Embryonic facial prominence (tissue), 1 donor: Measurements from ENCODE around the gene TSPAN1.

Experiments
- DNase-seq: peaks from one replicate; pipeline ENCODE4 v3.0.0-alpha.2; 2016; ENCODE audit errors: extremely low spot score

Gene TSPAN1, protein sequence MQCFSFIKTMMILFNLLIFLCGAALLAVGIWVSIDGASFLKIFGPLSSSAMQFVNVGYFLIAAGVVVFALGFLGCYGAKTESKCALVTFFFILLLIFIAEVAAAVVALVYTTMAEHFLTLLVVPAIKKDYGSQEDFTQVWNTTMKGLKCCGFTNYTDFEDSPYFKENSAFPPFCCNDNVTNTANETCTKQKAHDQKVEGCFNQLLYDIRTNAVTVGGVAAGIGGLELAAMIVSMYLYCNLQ

DNA sequence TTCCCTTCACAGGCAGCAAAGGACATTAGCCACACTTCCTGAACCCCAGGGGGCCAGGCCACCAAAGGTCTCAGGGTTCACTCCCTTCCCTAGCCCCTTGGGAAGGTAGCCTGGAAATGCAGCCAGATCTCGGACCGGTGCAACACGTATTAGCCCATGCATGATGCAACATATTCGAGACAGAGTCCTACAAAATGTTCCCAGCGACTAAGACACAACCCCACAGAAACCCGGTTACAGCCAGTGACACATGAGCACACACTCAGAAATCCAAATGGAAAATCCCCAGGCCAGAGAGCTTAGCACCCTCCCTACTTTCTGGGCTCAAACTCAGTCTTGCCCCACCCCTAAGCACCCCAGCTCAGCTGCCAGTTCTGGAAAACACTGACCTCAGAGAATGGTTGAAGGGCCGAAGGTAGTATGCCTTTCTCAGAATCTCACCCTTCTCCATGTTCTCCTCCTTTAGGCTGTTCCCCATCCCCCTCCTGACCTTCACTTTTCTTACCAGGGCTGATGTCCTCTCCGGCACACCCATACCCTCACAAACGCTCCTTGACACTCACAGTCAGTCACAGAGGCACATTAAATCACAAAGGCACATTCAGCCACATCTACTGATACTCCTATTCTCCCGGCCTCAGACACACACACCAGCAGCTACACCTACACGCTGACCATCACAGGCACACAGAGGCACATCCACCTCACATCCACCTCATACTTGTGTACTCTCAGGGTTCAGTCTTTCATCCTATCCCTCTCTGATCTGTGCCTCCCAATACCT, at the start of gene TSPAN1:
Gene TSPAN1 (plus strand): TSS at position 640 of the 784 bp plus-strand sequence. CDS start 6,021 bp downstream, outside the sequence.
- DNase-seq, result no peak

DNA sequence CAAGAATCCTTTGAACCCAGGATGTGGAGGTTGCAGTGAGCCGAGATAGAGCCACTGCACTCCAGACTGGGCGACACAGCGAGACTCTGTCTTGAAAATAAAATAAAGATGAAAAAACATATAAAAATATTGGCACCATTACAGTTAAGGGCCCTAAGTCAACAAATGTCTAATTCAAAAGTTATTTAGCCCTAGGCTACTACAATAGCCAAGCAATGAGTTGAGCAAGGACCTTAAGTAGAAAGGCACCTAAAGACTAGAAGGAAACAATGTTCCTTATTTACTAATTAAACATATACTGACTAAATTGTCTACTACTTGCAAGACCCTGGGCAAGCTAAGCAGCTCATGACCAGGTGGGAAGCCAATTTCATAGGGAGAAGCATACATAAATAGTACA, 46.5 kb upstream of the TSPAN1 start:
- no peak for DNase-seq

DNA sequence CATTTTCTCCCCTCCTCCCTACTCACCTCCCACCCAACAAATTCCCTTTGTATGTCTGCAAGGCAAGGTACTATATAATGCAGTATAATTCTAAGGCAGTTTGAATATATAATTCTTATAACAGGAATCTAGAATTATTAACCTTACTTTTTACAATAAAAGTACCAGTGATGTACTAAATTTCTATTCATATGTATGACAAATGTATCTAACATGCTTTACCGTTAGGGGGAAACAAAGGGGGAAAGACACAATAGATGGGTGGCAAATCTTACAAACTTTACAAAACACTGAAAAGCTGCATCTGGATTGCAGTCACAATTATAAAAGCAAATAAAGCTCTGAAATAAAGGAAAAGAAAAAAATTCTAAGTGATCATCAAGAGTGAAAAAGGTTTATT, 44.8 kb upstream of the TSPAN1 start:
- no peak for DNase-seq

DNA sequence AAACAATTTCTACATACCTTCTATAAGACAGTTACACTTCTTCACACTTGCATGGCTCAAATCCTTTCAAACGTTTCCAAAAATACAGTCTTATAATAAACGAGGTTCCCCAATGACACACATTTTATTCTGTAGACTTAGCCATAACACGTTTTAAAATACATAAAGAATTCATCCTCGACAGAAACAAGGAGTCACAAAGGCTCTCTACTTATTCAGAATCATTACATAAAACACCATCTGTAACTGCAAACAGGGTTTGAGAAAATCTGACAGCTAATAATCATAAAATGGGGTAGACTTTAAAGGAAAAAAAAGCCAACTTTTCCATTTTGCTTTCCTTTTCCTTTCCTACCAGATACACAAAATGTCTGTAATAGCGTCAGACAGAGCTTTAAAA, 44.3 kb upstream of the TSPAN1 start:
- DNase-seq, result no peak

DNA sequence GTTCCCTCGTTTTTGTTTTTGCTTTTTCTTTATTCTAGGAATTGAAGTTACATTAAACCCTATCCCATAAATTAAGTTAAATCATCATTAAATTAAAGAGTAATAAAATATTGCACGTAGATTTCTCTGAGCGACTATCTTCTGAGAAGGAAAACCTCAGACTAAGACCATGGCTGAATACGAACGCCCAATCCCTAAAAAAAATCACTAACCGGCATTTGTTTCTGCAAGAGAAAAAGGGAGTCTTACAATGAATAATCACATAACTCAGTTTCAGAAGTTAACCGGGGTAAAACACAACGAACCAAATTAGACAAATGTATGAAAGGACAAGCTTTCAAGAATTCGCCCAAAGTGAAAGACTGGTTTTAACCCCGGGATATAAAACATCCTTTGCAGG, 43.8 kb upstream of the TSPAN1 start:
- DNase-seq, result no peak

DNA sequence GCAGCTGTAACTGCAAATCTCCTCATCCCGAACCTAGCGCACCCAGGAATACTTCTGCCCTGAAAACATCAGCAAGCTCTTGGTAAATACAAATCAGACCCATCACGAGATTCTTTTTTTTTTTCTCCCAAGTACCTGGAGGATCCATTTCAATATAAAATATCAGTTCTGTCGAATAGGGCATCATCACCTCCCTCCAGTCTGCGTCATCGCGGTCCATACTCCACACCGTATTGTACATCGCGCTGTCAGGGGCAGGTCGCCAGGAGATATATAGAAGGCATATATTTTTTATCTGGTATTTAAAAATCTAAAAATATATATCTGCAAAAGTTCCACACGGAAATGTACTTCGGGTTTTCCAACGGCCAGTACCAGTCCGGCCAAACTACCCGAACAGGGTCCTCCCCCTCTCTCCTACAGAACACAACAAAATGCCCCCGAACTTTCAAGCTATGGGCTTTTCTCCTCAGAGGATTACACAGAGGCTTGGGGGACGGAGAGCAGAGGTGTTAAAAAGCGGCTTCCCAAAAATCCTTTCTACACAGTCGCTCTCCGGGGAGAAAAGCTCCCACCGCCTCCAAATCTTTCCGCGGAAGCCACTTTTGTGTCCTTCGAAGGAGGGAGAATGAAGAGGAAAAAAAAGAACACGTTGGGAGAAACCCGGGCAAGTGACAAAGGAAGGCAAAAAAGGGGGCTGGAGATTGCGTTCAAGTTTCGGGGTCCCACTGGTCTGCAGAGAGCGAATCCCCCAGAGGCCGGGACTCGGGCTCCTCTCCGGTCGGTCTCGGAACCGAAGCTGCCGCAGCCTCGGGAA, 43.0 kb upstream of the TSPAN1 start:
- no peak for DNase-seq

DNA sequence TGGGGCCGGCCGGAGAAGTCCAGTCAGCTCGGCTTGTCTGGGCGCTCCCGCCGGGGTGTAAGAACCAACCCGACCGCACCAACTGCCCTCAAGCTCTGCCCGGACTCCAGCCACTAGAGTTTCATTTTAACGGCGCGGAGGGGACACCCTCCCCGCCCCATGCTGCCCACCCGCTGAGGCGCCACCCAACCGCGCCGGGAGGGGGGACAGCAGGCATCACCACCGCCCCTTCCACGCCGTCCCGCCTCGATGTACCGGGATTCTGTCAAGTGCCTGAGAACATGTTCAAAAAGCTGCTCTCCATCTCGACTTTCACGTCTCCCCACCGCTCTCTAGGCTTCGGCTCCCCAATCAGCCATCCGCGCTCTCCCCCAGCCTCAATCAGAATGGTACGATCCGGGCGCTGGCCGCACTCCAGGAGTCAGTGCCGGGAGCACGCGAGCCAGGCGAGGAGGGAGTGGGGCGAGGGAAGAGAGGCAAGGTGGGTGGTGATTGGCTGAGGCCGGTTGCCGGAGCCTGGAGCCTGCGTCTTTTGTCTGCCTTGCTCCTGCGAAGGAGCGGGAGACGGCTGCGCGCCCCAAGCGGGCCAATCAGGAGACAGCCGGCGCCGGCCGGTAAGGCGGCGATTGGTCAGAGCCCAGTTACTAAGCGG, 42.2 kb upstream of the TSPAN1 start, which contains the start of gene PIK3R3:
Gene PIK3R3 (minus strand): TSS at position 101 of the 652 bp plus-strand sequence. CDS start 677 bp downstream, outside the sequence.
- peak; percentile 99 for DNase-seq

DNA sequence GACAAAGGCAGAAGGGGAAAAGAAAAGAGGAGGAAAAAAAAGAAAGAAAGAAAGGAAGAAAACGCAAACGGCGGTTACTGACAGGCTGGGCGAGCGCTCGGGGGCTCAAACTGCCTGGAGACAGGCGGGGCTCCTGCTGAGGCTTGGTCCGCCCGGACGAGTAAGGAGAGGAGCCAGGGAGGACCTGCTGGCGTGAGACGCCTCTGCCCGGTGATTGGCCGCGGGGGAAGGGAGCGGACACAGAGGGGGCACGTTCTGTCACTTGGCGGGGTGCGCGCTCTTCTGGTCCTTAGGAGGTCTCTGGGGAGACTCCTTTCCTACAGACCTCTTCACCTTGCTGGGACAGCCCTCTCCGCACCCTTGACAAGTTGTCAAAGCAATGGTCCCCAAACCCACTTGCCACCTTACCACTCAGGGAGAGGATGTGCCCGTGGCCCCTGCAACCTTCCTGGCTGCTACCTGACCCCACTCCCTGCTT, 41.7 kb upstream of the TSPAN1 start:
- DNase-seq, result no peak

DNA sequence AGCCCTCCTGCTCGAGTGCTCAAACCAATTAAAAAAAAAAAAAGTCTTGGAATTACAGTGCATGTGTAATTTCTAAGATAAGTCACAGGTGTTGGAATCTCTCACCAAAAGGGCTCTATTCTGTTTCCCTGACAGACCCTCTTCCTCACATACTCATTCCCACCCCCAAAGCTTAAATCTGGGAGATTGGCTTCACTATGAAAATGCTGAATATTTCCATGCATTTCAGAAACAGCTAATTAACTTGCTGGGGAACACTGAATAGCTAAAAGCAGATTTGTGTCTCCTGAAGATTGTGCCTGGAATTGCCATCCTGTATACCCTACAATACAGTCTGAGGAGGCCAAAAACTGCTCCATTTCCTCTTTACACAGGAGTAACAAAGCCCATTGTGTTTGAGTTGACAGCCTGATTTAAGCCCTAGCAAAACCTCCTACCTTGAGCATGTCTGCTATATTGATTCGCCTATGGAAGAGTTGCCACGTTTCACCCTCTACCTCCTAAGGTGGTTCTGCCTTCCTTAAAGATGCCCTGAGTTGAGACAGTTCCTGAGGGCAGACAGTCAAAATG, 41.0 kb upstream of the TSPAN1 start:
- DNase-seq, result no peak

DNA sequence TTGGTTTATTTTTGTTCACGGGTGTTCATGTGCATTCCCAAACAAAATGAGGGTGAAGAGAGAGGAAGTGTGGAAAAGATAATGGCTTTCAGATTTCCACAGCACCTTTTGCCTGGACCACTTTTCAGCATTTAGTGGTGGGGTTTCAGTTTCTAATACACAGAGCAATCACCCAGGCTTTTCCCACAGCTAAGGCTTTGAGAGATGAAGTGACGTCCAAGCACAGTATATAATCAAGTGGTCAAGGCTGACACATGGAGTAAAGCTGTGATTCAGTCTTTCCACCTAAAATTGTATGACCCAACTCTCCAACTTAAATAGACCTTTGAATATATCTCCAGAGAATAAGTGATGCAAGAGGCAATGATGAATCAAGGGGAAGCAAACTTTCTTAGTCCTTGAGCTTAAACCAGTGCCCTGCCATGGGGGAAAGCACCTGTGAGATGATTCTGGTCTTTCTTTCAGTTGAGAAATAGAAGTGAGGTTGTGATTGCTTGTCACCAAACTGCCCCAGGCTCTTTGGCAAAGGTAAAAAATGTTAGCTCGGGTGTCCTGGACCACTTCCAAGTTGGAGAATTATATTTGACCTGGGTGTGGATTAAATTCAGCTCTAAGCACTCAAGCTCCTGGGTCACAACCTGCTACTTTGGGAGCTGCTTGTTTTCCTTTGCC, 40.1 kb upstream of the TSPAN1 start:
- DNase-seq, result no peak

DNA sequence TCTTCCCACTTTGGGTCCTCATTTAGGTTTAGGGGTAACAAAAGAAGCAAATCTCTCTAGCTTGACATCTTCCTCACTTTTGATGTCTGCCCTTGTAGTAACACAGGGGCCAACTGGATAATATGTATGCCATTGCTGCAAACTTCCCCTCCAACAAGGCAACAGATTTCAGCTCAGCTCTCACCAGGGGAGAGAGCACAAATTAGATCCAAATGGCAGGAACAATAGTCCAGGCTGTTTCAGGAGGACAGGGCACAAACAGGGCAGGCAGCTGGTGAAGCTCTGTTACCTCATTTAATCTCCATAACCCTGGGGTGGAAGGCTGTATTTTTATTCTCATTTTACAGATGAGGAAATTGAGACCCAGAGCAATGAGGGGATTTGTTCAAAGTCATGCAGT, 38.2 kb upstream of the TSPAN1 start:
- DNase-seq, result no peak

DNA sequence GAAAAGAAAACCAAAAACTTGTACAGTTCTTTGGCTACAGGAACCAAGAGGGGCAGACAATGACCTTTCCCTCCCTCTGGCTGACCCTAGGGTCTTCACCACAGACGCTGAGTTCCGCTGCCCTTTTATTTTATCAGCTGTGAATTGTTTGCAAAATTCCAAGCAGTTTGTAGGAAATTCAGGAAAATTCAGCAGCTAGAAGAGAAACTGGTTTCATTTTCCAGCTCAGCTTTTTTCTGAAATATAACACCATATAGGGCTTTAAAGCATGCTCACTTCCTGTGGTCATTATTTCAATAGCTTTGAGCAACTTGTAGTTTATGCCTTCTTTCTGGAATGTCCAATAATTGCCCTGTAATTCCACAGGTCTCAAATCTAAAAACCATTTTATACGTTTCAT, 37.0 kb upstream of the TSPAN1 start:
- DNase-seq, result no peak

DNA sequence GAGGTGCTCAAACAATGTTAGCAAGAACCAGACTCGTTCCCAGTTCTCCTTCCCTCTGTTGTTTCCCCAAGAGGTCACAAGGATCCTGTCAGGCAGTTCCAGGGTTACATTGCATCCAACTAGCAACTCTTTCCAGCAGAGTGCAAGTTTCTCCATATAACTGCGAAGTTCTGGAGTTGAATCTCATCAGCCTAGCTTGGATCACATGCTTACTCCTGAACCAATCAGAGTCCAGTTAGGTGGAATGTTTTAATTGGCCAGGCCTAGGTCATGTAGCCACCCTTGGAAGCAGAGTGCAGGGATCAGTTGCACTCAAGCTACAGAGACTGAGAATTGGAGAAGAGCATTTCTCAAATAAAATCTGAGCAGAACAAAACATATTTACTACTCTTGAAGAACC, 26.6 kb upstream of the TSPAN1 start:
- no peak for DNase-seq

DNA sequence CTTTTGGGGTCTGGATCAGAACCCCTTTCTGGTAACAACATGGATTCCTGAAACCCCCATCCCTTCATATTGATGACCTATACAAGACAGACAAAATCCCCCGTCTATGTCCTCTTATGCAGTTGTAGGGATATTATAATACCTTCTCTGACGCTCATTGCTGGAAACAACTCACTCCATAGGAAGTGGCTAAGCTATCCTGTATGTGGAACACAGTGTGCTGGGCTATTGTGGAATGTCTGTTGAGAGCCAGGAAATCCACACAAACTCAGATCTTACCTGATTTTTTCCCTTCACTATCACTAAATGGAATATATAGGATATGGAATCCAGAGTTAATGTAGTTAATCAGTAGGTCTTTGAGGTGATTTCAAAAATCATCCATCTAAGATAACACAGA, 24.8 kb upstream of the TSPAN1 start:
- DNase-seq, result no peak

DNA sequence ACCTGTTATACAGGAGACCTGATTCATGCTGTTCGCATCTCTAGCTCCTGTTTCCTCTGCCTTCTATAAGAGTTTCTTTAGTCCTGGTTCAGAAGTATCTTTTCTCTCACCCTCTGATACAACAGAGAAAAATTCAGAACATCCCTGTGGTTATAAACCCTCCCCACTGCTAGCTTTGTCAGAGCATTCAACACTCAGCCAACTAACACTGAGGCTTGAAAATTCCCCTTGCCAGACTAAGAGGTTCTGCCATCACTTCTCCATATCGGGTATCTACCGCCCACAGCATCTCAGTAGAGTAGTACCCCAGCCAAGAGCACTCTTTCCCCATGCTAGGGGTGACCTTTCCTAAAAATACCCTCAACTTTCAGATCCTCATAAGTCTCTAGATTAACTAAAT, 22.9 kb upstream of the TSPAN1 start:
- no peak for DNase-seq

DNA sequence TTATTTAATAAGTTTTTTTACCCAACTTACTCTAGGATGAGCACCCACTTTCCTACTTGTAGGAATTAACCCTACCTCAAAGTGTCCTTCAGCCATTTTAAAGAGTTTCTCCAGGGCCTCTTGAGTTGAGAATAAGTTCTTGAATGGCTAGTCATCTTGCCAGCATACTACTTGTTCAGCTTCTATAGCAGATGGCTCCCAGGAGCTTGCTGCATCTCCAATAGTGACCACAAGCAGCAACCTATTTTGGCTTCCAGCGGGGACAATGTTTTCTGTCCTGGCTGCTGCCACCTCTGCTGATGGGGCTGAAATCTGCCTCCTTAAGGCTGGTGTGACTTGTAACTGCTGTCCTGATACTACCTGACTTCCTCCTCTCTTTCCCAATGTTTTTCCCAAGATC, 21.7 kb upstream of the TSPAN1 start:
- DNase-seq, result no peak

DNA sequence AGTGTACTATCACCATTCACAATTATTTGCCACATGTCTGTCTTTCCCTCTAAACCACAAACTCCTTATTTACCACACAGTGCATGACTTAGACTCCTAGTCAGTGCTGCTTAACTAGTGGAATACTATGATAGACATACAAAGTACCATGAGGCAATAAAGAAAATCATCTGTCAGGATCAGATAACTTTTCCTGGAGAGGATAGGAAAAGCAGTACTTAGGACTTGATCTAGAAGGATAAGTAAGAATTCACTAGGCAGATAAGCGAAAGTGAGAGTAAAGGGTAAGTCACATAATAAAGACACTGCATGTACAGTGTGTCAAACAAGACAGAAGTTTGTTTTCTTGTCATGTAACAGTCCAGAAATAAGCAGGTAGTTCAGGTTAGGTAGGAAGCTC, 21.2 kb upstream of the TSPAN1 start:
- no peak for DNase-seq

DNA sequence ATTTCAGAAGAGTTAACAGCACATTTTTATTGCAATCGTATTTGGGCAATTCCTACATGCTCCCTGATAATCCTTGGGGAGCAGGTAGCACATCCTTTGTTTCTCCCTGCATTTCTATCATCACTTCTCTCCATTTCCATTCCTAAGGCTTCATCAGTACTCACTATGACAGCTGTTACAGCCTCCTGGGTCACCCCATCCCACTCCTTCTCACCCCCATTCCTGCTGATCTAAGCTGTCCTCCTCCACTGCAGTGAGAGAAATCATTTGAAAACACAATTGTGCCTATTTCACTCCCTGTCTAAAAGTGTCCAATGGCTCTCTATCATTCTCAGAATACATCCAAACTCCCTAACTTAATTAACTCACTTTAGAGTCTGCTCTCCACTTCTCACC, 17.0 kb upstream of the TSPAN1 start:
- no peak for DNase-seq

DNA sequence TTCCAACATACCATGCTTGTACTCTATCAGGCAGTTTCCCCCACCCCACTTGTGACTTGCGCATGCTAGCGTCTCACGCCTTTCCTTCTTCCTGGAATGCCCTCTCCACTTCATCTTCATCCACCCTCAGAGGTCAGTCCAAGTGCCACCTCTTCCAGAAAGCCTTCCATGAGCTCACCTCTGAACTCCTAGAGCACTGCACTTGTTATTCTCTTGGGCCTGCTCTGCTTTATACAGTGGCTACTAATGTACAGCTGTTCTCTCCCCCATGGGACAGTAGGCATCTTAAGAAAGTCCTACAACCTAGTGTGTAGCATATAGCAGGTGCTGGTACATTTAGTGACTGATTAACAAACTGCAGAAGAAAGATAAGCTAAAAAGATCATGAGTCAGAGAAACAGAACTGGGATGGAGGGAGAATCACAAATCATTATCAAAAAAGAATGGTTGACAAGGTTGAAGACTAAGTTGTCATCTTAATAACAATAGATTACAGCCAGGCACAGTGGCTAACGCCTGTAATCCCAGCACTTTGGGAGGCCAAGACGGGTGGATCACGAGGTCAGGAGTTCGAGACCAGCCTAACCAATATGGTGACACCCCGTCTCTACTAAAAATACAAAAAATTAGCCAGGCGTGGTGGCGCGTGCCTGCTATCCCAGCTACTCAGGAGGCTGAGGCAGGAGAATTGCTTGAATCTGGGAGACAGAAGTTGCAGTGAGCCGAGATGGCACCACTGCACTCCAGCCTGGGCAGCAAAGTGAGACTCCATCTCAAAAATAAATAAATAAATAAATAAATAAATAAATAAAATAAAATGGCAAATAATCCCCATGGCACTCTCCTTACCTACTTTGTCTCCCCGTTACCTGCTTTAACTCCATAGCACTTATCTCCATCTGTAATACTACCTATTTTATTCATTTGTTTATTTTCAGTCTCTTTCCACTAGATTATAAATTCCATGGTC, 16.3 kb upstream of the TSPAN1 start:
- DNase-seq, result no peak

DNA sequence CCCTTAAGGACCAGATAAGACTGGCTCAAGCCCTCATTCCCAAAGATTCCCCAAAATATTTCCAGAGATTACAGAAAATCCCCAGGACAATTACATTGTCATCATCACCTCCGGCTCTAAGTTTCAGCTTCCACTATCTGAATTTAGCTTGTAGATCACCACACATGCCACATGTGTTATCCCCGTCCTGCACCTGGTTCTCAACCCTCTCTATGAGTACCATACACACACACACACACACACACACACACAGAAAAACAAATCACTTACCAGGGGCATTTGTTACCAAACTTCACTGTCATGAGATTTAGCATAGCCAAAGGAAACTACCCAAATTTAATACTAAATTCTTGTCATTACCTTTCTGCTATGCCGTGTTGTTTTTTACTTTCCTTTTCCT, 15.4 kb upstream of the TSPAN1 start:
- no peak for DNase-seq
